Thyroid gland (tissue), 4 donors: ENCODE measurements around the gene CANT1. TPM values are rescaled to one million over a fixed set of nuclear protein-coding genes. Genes with fewer than 3 reads are reported as not detected.

Experiments used
- DNase-seq, 2 donors: peaks; one replicate each; pipeline ENCODE4 v3.0.0-alpha.2; 2019
- H3K27ac ChIP-seq, 3 donors: fragments of 200-600 bp; sonication (generic); 1 replicate in 2 of 3; 2 replicates in 1 of 3; pipeline ENCODE4 v1.5.1; 2016 to 2019; ENCODE audit warnings: mild to moderate bottlenecking in 1 of 3, moderate library complexity in 1 of 3
- H3K27me3 ChIP-seq: fragments of 200-600 bp; sonication (generic); one replicate; pipeline ENCODE4 v1.5.1; 2019
- H3K36me3 ChIP-seq, 2 donors: fragments of 200-600 bp; sonication (generic); one replicate each; pipeline ENCODE4 v1.5.1; 2016 to 2019
- H3K4me1 ChIP-seq, 2 donors: fragments of 200-600 bp; sonication (generic); one replicate each; pipeline ENCODE4 v1.5.1; 2017 to 2019
- H3K4me3 ChIP-seq, 3 donors: fragments of 200-600 bp; sonication (generic); replicated peaks in 1 of 3; 1 replicate in 2 of 3; 2 replicates in 1 of 3; pipeline ENCODE4 v1.5.1; 2016; ENCODE audit warnings: mild to moderate bottlenecking in 1 of 3
- H3K9me3 ChIP-seq: fragments of 200-600 bp; sonication (generic); one replicate; pipeline ENCODE4 v1.5.1; 2017
- POLR2A ChIP-seq, 2 donors: fragments of 450-650 bp; IDR thresholded peaks; one replicate each; pipeline ENCODE4 v1.6.1; 2017; ENCODE audit warnings: antibody characterized with exemption in 2 of 2, mild to moderate bottlenecking in 2 of 2, moderate library complexity in 1 of 2
- WGBS, 2 donors: methylation state at CpG; one replicate each; pipeline ENCODE4 v1.1.5; 2017; 5-methylcytosine and 5-hydroxymethylcytosine counted together
- intact Hi-C: fragments of 100-400 bp; cut with DNase I; formaldehyde crosslinking; loops from one replicate; pipeline ENCODE4 v1.15.1; 2023
- total RNA-seq, 4 donors: library from RNA; depleted of rRNA; stranded (reverse); fragments of >200 nt; gene quantifications; one replicate each; pipeline ENCODE4 v1.2.3, GENCODE V29; 2016
- TF ChIP-seq, protein P1 (sequence below), 6 experiments: fragments of 200-600 bp in 3 of 6; fragments of 450-650 bp in 3 of 6; sonication (generic) in 3 of 6; IDR thresholded peaks; one replicate each; pipeline ENCODE4 v1.5.1; 2016 to 2019; ENCODE audit warnings: antibody characterized with exemption in 6 of 6, mild to moderate bottlenecking in 2 of 6, inconsistent platforms in 1 of 6, moderate library complexity in 1 of 6

Gene CANT1
- total RNA-seq, 4 donors from 2014 or later: 21.2 to 37.1 (median 27.3) TPM

DNA sequence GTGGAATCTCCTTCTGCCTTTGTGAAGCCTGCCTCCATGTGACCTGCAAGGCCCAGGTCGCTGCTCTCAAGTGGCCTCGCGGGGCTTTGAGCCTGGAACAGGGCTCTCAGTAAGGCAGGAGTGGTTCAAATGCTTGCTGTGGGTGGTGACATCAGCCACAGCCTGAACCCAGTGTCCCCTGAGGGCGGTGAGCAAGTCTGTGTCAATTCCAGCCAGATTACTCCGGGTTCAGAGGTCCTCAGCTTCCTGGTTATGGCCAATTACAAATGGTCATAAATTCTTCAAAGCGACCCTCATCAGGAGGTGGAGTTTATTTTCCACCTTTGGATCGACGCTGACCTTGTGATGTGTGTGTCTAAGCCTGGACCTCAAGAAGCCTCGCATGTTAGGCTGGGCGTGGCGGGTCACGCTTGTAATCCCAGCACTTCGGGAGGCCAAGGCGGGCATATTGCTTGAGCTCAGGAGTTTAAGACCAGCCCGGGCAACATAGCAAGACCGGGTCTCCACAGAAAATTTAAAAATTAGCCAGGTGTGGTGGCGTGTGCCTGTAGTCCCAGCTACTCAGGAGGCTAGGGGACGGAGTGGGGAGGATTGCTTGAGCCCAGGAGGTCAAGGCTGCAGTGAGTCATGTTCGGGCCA, 47.1 kb downstream of the CANT1 start:
- TF ChIP-seq, protein P1, sequence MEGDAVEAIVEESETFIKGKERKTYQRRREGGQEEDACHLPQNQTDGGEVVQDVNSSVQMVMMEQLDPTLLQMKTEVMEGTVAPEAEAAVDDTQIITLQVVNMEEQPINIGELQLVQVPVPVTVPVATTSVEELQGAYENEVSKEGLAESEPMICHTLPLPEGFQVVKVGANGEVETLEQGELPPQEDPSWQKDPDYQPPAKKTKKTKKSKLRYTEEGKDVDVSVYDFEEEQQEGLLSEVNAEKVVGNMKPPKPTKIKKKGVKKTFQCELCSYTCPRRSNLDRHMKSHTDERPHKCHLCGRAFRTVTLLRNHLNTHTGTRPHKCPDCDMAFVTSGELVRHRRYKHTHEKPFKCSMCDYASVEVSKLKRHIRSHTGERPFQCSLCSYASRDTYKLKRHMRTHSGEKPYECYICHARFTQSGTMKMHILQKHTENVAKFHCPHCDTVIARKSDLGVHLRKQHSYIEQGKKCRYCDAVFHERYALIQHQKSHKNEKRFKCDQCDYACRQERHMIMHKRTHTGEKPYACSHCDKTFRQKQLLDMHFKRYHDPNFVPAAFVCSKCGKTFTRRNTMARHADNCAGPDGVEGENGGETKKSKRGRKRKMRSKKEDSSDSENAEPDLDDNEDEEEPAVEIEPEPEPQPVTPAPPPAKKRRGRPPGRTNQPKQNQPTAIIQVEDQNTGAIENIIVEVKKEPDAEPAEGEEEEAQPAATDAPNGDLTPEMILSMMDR (IDR thresholded peaks at IDR 0.05): no peak
- TF ChIP-seq POLR2A (IDR thresholded peaks at IDR 0.05): no peak
- Histone ChIP-seq H3K36me3 (no peaks in the 10 kb centered on the region), H3K9me3 (no peaks in the 10 kb centered on the region), H3K27ac (no peak overlapping the region), H3K4me3 (no peak overlapping the region), H3K4me1 (no peaks in the 10 kb centered on the region), H3K27me3 (no peaks in the 10 kb centered on the region)
- 76 to 82% methylated on average over 16 to 17 of the region's 19 CpGs for WGBS, 2 donors
- DNase-seq: no peak
- intact Hi-C loops: no loop called here

- no peak for DNase-seq
- no peaks in the 10 kb centered on the region for H3K36me3 ChIP-seq
Measured at GRCh38 chr17:78961571-78961970, 48.0 kb downstream of the CANT1 start.

GRCh38 chr17:78960928-78961327, 48.6 kb downstream of the CANT1 start:
- H3K4me3 ChIP-seq: no peak overlapping the region
- no peak overlapping the region for H3K27ac ChIP-seq
- no peaks in the 10 kb centered on the region for H3K27me3 ChIP-seq
- no peaks in the 10 kb centered on the region for H3K36me3 ChIP-seq
- intact Hi-C loops: no loop called here
- H3K9me3 ChIP-seq: no peaks in the 10 kb centered on the region
- H3K4me1 ChIP-seq: no peaks in the 10 kb centered on the region
- WGBS, 2 donors: 78 to 89% methylated on average over 5 of the region's 5 CpGs
- TF ChIP-seq, protein P1 (IDR thresholded peaks at IDR 0.05): no peak
- no peak for TF ChIP-seq POLR2A (IDR thresholded peaks at IDR 0.05)
- DNase-seq: no peak

More at GRCh38 chr17:78961571-78961970, 48.0 kb downstream of the CANT1 start:
- Histone ChIP-seq H3K27ac (no peak overlapping the region), H3K27me3 (no peaks in the 10 kb centered on the region), H3K9me3 (no peaks in the 10 kb centered on the region), H3K4me3 (no peak overlapping the region), H3K4me1 (no peaks in the 10 kb centered on the region)
- TF ChIP-seq, protein P1 (IDR thresholded peaks at IDR 0.05): no peak
- TF ChIP-seq POLR2A (IDR thresholded peaks at IDR 0.05): no peak
- intact Hi-C loops: no loop called here
- WGBS, 2 donors: 89 to 95% methylated on average over 4 of the region's 4 CpGs

- 96 to 97% methylated on average over 12 of the region's 12 CpGs for WGBS, 2 donors
- intact Hi-C loops: no loop called here
Measured at GRCh38 chr17:78959803-78960202, 49.8 kb downstream of the CANT1 start.

GRCh38 chr17:78958641-78959127, 50.9 kb downstream of the CANT1 start:
- Histone ChIP-seq H3K4me1 (no peaks in the 10 kb centered on the region), H3K4me3 (no peak overlapping the region), H3K27ac (no peak overlapping the region), H3K27me3 (no peaks in the 10 kb centered on the region), H3K9me3 (no peaks in the 10 kb centered on the region), H3K36me3 (no peaks in the 10 kb centered on the region)
- 86 to 90% methylated on average over 4 to 7 of the region's 7 CpGs for WGBS, 2 donors
- intact Hi-C loops: no loop called here
- TF ChIP-seq, protein P1 (IDR thresholded peaks at IDR 0.05): no peak
- no peak for TF ChIP-seq POLR2A (IDR thresholded peaks at IDR 0.05)
- DNase-seq: no peak

More at GRCh38 chr17:78959803-78960202, 49.8 kb downstream of the CANT1 start:
- H3K9me3 ChIP-seq: no peaks in the 10 kb centered on the region
- no peak for DNase-seq
- no peak overlapping the region for H3K27ac ChIP-seq
- no peaks in the 10 kb centered on the region for H3K27me3 ChIP-seq
- TF ChIP-seq, protein P1 (IDR thresholded peaks at IDR 0.05): no peak
- TF ChIP-seq POLR2A (IDR thresholded peaks at IDR 0.05): no peak
- no peaks in the 10 kb centered on the region for H3K4me1 ChIP-seq
- H3K4me3 ChIP-seq: no peak overlapping the region
- no peaks in the 10 kb centered on the region for H3K36me3 ChIP-seq
